UCSD-AML1 (cell line): ENCODE measurements around the gene PCDHGB3.
"Not testable (repeated sequence)": the region's sequence is repeated elsewhere in the genome, so short reads cannot be mapped to it uniquely, and the experiment has no call there.

Source experiments
- DNase-seq: peaks from one replicate; lab custom pipeline; 2025; ENCODE audit not compliant: unreplicated experiment; lab: John Stamatoyannopoulos, UW

PCDHGB3 gene

GRCh38 chr5:141369994-141370848 lies at the start of gene PCDHGB3:
Gene PCDHGB3, plus strand, starts transcription at chr5:141370242. Its CDS starts 153 bp downstream, at chr5:141370395.
- peak; percentile 30 for DNase-seq

- DNase-seq: no peak
These were observed 47.8 kb upstream of the PCDHGB3 start for GRCh38 chr5:141322261-141322660.

- DNase-seq: peak; percentile 50
These were observed 43.8 kb upstream of the PCDHGB3 start for GRCh38 chr5:141326088-141326854.

- DNase-seq: no peak
These were observed 41.8 kb upstream of the PCDHGB3 start for GRCh38 chr5:141328231-141328630.

GRCh38 chr5:141330299-141331080 lies 39.6 kb upstream of the PCDHGB3 start, which contains the start of gene PCDHGA1:
Gene PCDHGA1, plus strand, starts transcription at chr5:141330514.
- DNase-seq: peak; percentile 10

GRCh38 chr5:141332571-141332970 lies 37.5 kb upstream of the PCDHGB3 start:
- not testable (repeated sequence) for DNase-seq

GRCh38 chr5:141338538-141339306 lies 31.3 kb upstream of the PCDHGB3 start, which contains the start of gene PCDHGA2:
Gene PCDHGA2, plus strand, starts transcription at chr5:141338760.
- DNase-seq: no peak

- DNase-seq: not testable (repeated sequence)
These were observed 29.2 kb upstream of the PCDHGB3 start for GRCh38 chr5:141340781-141341354.

GRCh38 chr5:141342773-141343172 lies 27.3 kb upstream of the PCDHGB3 start:
- no peak for DNase-seq

GRCh38 chr5:141343242-141343952 lies 26.6 kb upstream of the PCDHGB3 start, which contains the start of gene PCDHGA3:
Gene PCDHGA3, plus strand, starts transcription at chr5:141343829. Its CDS starts 205 bp downstream, at chr5:141344034.
- no peak for DNase-seq

- no peak for DNase-seq
These were observed 26.0 kb upstream of the PCDHGB3 start for GRCh38 chr5:141343953-141344463.

- no peak for DNase-seq
These were observed 24.7 kb upstream of the PCDHGB3 start for GRCh38 chr5:141345327-141345726.

- not testable (repeated sequence) for DNase-seq
These were observed 24.0 kb upstream of the PCDHGB3 start for GRCh38 chr5:141346017-141346416.

GRCh38 chr5:141349917-141350619 lies 20.0 kb upstream of the PCDHGB3 start, which contains the start of gene PCDHGB1:
Gene PCDHGB1, plus strand, starts transcription at chr5:141350099. Its CDS starts 162 bp downstream, at chr5:141350261.
- DNase-seq: peak; percentile 16

GRCh38 chr5:141351591-141351990 lies 18.5 kb upstream of the PCDHGB3 start:
- DNase-seq: no peak

- no peak for DNase-seq
These were observed 15.1 kb upstream of the PCDHGB3 start, which contains the start of gene PCDHGA4 for GRCh38 chr5:141354900-141355469. Gene PCDHGA4, plus strand, starts transcription at chr5:141355021. Its CDS starts 87 bp downstream, at chr5:141355108.

GRCh38 chr5:141355641-141356040 lies 14.4 kb upstream of the PCDHGB3 start:
- DNase-seq: no peak

- DNase-seq: no peak
These were observed 13.9 kb upstream of the PCDHGB3 start for GRCh38 chr5:141356133-141356532.
